ENCODE measurements around the gene TBC1D5. TPM values are rescaled to one million over a fixed set of nuclear protein-coding genes. Genes with fewer than 3 reads are reported as not detected.
"Not testable (repeated sequence)": the region's sequence is repeated elsewhere in the genome, so short reads cannot be mapped to it uniquely, and the experiment has no call there.

Gene TBC1D5
- total RNA-seq, 2 experiments from 2014 or later: 48.4 to 55.2 TPM

DNA sequence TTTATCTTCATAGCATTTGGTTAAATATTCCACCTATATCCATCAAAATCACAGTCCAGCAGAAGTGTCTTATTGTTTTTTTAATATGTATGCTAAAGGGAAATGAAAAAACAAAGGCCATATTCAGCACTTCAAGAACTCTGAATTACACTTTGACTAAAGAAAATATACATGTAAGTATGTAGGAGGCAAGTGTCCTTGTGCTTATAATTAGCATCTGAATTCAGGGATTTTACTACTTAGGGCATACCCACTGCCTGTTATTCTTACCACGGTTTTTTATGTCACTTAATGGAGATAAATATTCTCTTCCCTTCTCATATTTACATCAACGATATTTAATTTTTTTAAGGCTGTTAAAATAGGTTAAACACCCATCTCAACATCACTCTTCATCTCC, 117.3 kb downstream of the TBC1D5 start:
- Mint-ChIP-seq H3K4me1 (peaks cover 18% of the 10 kb centered on the region), H3K36me3 (ENCODE audit: low read depth) (no peaks in the 10 kb centered on the region), H3K4me3 (no peak overlapping the region), H3K9me3 (no peaks in the 10 kb centered on the region), H3K27me3 (no peaks in the 10 kb centered on the region), H3K27ac (no peak overlapping the region)
- ChIA-PET POLR2A (no interaction called here), CTCF (no interaction called here)
- no peak for DNase-seq

DNA sequence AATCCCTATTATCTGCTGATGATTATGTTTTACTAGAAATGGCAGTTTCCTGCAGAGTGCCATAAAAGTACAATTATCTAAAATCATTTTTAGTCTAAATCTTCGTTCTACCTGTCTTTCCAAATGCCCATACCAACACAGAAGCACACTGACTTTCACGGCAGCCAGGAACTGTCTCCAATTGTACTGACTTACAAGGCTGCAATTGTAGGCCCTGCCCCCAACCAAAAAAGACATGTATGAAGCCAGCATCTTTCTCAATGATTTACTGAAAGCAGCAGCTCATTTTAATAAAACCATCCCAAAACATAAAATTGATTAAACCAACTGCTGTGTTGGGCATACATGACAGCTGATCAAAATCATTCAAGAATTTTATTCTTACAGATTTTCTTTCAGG, 119.0 kb downstream of the TBC1D5 start:
- H3K4me1 Mint-ChIP-seq: peaks cover 16% of the 10 kb centered on the region
- DNase-seq: no peak
- no peaks in the 10 kb centered on the region for H3K9me3 Mint-ChIP-seq
- ChIA-PET POLR2A (no interaction called here), CTCF (interaction anchor here (0.6 kb wide), 1 partner anchor 214 kb away, joined by 4 read pairs; no protein-coding TSS in a partner anchor)
- H3K27me3 Mint-ChIP-seq: no peaks in the 10 kb centered on the region
- no peak overlapping the region for H3K4me3 Mint-ChIP-seq
- H3K27ac Mint-ChIP-seq: no peak overlapping the region
- peaks cover 2% of the 10 kb centered on the region for H3K36me3 Mint-ChIP-seq (ENCODE audit: low read depth)

DNA sequence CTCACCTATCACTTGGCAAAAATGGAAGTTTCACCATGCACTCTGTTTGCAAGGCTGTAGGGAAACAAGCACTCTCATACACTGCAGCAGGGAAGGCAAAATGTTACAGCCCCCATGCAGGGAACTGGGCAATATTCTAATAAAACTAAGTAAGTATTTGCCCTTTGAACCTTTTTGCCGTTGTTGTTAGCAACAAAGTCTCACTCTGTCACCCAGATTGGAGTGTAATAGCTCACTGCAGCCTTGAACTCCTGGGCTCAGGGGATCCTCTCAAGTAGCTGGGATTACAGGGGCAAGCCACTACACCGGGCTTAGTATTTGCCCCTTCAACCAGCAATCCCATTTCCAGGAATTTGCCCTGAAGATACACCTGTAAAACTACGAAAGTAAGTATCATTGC, 122.5 kb downstream of the TBC1D5 start:
- ChIA-PET CTCF (no interaction called here), POLR2A (no interaction called here)
- Mint-ChIP-seq H3K9me3 (peaks cover 5% of the 10 kb centered on the region), H3K4me3 (no peak overlapping the region), H3K27ac (no peak overlapping the region), H3K27me3 (no peaks in the 10 kb centered on the region), H3K4me1 (no peaks in the 10 kb centered on the region), H3K36me3 (ENCODE audit: low read depth) (peaks cover 16% of the 10 kb centered on the region)
- DNase-seq: no peak

DNA sequence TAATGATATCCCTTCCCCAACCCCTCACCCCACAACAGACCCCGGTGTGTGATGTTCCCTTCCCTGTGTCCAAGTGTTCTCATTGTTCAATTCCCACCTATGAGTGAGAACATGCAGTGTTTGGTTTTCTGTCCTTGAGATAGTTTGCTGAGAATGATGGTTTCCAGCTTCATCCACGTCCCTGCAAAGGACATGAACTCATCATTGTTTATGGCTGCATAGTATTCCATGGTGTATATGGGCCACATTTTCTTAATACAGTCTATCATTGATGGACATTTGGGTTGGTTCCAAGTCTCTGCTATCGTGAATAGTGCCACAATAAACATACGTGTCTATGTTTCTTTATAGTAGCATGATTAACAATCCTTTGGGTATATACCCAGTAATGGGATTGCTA, 129.4 kb downstream of the TBC1D5 start:
- H3K9me3 Mint-ChIP-seq, H3K27me3 Mint-ChIP-seq, H3K4me1 Mint-ChIP-seq, H3K27ac Mint-ChIP-seq, H3K4me3 Mint-ChIP-seq, POLR2A ChIA-PET, CTCF ChIA-PET, DNase-seq: not testable (repeated sequence)
- H3K36me3 Mint-ChIP-seq (ENCODE audit: low read depth): peaks cover 17% of the 10 kb centered on the region

DNA sequence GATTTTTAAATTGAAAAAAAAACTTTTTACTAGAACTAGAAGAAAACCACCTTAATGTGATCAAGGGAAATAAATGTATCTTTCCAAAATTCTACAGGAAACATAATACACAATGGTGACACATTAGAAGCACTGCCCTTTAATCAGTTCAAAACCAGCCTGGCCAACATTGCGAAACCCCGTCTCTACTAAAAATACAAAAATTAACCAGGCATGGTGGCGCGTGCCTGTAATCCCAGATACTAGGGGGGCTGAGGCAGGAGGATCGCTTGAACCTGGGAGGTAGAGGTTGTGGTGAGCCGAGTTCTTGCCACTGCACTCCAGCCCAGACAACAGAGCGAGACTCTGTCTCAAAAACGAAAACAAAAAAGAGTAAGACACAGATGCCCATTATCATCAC, 134.5 kb downstream of the TBC1D5 start:
- no peaks in the 10 kb centered on the region for H3K27me3 Mint-ChIP-seq
- no peak overlapping the region for H3K27ac Mint-ChIP-seq
- CTCF ChIA-PET: no interaction called here
- no peaks in the 10 kb centered on the region for H3K9me3 Mint-ChIP-seq
- H3K36me3 Mint-ChIP-seq (ENCODE audit: low read depth): peaks cover 12% of the 10 kb centered on the region
- POLR2A ChIA-PET: no interaction called here
- peaks cover 5% of the 10 kb centered on the region for H3K4me1 Mint-ChIP-seq
- no peak for DNase-seq
- no peak overlapping the region for H3K4me3 Mint-ChIP-seq

DNA sequence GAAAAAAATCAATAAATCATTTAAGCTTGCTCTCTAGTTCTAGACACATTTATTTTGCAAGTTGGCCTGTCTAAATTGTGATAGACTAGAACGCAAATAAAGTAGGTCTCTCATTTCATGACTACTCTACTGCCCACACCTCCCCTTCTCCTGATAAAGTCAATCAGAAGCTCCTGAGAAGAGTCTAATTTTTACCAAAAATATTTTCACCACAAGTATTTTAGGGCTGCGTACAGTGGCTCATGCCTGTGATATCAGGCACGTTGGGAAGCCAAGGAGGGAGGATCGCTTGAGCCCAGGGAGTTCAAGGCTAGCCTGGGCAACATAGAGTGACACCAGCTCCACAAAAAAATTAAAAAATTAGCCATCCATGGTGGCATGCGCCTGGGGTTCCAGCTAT, 136.5 kb downstream of the TBC1D5 start:
- Mint-ChIP-seq H3K4me3 (no peak overlapping the region), H3K27me3 (no peaks in the 10 kb centered on the region), H3K36me3 (ENCODE audit: low read depth) (peaks cover 15% of the 10 kb centered on the region), H3K9me3 (peaks cover 3% of the 10 kb centered on the region), H3K4me1 (peaks cover 5% of the 10 kb centered on the region), H3K27ac (no peak overlapping the region)
- ChIA-PET CTCF (interaction anchor here (1.2 kb wide), 1 partner anchor 235 kb away, joined by 3 read pairs; no protein-coding TSS in a partner anchor), POLR2A (no interaction called here)
- DNase-seq: no peak

DNA sequence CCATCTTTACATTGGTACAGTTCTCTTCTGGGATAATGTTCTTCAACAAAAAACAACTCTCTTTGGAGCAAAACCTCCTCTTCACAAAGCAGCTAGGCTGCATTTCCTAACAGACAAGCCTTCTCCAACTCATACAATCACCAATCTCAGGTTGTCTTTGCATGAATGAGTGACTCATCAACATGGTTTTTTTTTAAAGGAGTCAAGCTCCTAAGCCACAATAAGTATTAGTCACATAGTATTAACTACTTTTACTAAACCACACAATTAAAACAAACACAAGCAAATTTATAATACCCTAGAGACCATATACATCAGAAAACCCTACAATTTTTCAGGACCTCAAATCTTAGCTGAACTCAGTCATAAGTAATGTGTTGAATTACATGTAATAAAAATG, 137.4 kb downstream of the TBC1D5 start:
- ChIA-PET POLR2A (interaction anchor here (0.7 kb wide), 1 partner anchor 206 kb away, joined by 3 read pairs; no protein-coding TSS in a partner anchor), CTCF (interaction anchor here (0.6 to 1.2 kb wide), 2 partner anchors 236 to 1228 kb away, joined by 3 read pairs; no protein-coding TSS in a partner anchor)
- no peaks in the 10 kb centered on the region for H3K27me3 Mint-ChIP-seq
- peaks cover 15% of the 10 kb centered on the region for H3K36me3 Mint-ChIP-seq (ENCODE audit: low read depth)
- H3K4me3 Mint-ChIP-seq: no peak overlapping the region
- H3K27ac Mint-ChIP-seq: no peak overlapping the region
- no peak for DNase-seq
- H3K9me3 Mint-ChIP-seq: peaks cover 3% of the 10 kb centered on the region
- peaks cover 5% of the 10 kb centered on the region for H3K4me1 Mint-ChIP-seq

DNA sequence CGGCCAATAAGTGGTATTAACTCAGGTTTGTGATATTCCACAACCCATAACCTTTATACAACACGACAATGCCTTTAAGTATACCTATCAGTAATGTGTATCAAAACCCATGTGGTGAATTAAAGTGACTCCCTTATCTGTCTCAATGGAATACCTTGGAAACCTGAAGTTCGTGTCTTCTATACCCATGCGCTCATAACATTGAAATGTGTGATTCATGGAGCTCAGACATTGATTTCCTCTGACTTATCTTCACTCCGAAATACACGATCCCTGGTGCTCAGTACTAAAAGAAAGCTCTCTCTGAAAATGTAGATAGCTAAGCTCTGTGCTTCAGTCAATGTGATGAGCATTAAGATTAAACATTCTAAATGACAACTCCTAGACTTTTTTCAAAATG, 140.3 kb downstream of the TBC1D5 start:
- no peaks in the 10 kb centered on the region for H3K27me3 Mint-ChIP-seq
- peaks cover 5% of the 10 kb centered on the region for H3K4me1 Mint-ChIP-seq
- H3K4me3 Mint-ChIP-seq: no peak overlapping the region
- ChIA-PET POLR2A (no interaction called here), CTCF (no interaction called here)
- H3K27ac Mint-ChIP-seq: no peak overlapping the region
- H3K9me3 Mint-ChIP-seq: peaks cover 3% of the 10 kb centered on the region
- H3K36me3 Mint-ChIP-seq (ENCODE audit: low read depth): peaks cover 13% of the 10 kb centered on the region
- no peak for DNase-seq

DNA sequence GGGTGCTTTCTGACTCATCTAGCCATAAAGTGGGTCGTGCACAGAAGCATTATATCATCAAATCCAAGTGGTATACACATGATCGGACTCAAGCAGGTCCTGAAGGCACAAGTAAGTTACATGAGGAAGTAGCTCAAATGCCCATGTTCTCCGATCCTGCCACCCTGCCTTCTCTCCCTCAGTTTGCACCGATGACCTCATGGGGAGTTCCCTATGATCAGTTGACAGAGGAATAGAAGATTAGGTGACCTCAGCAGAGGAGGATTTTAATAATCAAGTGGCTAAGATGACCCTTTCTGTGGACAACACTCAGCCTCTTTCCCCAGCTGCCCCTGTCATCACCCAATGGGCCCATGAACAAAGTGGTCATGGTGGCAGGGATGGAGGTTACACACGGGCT, 149.5 kb downstream of the TBC1D5 start:
- Mint-ChIP-seq H3K9me3 (peaks cover 21% of the 10 kb centered on the region), H3K27ac (no peak overlapping the region), H3K4me3 (no peak overlapping the region), H3K36me3 (ENCODE audit: low read depth) (peaks cover 28% of the 10 kb centered on the region), H3K4me1 (no peaks in the 10 kb centered on the region), H3K27me3 (no peaks in the 10 kb centered on the region)
- ChIA-PET POLR2A (no interaction called here), CTCF (no interaction called here)
- DNase-seq: no peak

DNA sequence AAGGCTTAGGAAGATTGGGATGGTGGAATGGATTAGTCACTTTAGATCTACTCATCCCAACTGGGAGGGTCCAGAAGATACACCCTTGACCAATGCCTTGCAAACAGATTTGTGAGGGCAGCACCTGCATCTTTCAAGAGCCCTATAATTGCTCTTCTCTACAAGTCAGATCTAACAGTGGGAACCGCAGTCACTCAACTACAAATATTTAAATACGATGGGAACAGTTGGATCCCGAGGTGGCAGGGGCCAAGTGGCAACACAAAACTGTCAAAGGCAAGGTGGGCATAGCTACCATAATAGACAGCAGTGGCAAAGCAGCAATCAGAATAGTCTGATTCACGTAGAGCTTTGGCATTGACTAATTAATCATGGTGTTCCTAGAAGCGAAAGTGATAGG, 152.0 kb downstream of the TBC1D5 start:
- ChIA-PET CTCF (no interaction called here), POLR2A (no interaction called here)
- DNase-seq: no peak
- Mint-ChIP-seq H3K36me3 (ENCODE audit: low read depth) (peaks cover 29% of the 10 kb centered on the region), H3K9me3 (peaks cover 21% of the 10 kb centered on the region), H3K27ac (no peak overlapping the region), H3K4me3 (no peak overlapping the region), H3K4me1 (peaks cover 4% of the 10 kb centered on the region), H3K27me3 (no peaks in the 10 kb centered on the region)

DNA sequence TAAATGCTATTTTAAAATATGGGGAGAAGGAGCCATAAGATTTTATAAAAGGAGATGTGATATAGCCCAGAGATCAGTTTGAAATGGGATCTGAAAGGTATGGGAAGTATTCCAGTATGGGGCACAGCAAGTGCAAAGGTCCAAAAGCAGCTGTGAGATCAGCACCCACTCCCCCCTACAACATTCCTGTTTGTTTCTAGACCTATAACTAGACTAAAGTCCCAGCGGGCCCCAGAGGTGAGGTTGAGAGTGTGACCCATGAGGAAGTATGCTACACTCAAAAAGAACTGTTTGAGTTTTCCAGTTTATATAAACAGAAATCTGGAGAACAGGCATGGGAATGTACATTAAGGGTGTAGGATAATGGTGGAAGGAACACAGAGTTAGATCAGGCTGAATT, 152.5 kb downstream of the TBC1D5 start:
- H3K4me3 Mint-ChIP-seq: no peak overlapping the region
- DNase-seq: no peak
- H3K36me3 Mint-ChIP-seq (ENCODE audit: low read depth): peaks cover 29% of the 10 kb centered on the region
- POLR2A ChIA-PET: no interaction called here
- CTCF ChIA-PET: no interaction called here
- no peak overlapping the region for H3K27ac Mint-ChIP-seq
- H3K27me3 Mint-ChIP-seq: no peaks in the 10 kb centered on the region
- peaks cover 21% of the 10 kb centered on the region for H3K9me3 Mint-ChIP-seq
- peaks cover 6% of the 10 kb centered on the region for H3K4me1 Mint-ChIP-seq

DNA sequence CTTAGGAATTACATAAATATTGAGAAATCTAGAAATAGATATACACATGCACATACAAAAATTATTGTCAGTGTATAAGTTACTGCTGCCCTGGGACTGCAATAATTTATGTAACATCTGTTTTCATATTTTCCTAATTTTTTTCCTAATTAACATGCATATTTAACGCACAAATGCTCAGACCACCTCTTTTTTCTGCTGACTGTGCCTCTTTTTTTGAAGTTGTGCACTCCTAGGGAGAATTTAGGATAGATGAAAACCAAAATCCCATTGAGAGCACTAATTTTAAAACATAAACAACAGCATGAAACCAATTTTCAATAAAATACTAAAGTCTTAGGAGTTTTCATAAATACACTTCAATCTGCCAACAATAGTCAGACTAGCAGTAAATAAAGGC, 154.0 kb downstream of the TBC1D5 start:
- Mint-ChIP-seq H3K36me3 (ENCODE audit: low read depth) (peaks cover 25% of the 10 kb centered on the region), H3K27me3 (no peaks in the 10 kb centered on the region), H3K9me3 (peaks cover 21% of the 10 kb centered on the region), H3K27ac (no peak overlapping the region), H3K4me1 (peaks cover 6% of the 10 kb centered on the region), H3K4me3 (no peak overlapping the region)
- DNase-seq: no peak
- POLR2A ChIA-PET: no interaction called here
- CTCF ChIA-PET: no interaction called here

DNA sequence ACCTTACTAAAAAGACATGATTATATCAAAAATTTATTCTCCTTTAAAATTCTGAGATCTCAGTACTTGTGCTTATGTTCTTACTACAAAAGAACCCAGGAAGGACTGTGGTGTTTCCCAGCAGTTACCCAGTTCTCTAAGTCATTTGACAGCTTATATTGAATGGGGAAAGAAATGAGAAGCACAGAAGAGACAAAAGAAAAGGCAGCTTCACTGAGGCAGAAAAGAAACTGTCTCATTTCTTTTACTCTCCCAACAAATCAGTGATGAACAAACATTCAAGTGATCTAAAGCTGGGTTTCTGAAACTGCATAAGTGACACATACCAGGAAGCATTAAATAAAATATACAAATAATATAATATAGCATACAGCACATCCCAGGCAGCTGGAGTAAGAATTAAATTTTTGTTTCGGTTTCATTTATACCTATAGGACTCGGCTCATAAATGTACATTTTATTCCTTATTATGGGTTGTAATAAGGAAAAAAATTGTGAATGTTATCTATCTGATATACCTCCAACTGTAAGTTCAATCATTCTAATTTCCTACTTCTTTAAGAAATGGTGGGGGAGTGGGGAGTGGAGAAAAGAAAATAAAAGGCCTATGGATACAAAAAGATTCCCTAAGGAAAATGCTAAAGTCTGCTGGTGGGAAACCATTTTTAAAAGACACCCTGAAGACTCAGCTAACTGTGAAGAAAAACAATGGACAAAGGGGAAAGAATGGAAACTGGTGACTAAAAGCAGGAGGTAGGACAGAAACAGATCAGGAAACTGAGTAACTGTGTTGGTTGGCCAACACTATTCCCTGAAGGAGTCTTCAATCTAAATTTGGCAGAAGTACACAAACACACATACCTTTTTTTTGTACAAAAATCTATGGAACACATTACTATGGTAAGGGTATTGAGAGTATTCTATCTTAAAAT, 156.8 kb downstream of the TBC1D5 start:
- ChIA-PET CTCF (interaction anchor here (0.9 kb wide), 1 partner anchor 29 kb away, joined by 3 read pairs; no protein-coding TSS in a partner anchor), POLR2A (no interaction called here)
- Mint-ChIP-seq H3K36me3 (ENCODE audit: low read depth) (peaks cover 19% of the 10 kb centered on the region), H3K4me3 (no peak overlapping the region), H3K9me3 (peaks cover 15% of the 10 kb centered on the region), H3K4me1 (peaks cover 6% of the 10 kb centered on the region), H3K27me3 (no peaks in the 10 kb centered on the region), H3K27ac (no peak overlapping the region)
- no peak for DNase-seq

DNA sequence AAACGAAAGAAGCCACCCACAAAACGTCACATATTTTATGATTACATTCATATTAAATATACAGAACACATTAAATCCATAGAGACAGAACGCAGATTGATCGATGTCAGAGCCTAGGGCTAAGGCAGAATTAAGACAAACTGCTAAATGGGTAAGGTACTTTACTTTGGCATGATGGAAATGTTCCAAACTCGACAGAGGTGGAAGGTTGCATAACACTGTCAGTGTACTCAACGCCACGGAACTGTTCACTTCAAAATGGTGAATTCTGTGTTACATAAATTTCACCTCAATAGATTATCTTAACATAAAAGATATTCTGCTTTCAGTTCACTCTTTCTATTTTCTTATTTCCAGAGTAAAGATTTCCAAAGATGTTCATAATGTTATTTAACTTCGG, 158.4 kb downstream of the TBC1D5 start:
- H3K36me3 Mint-ChIP-seq (ENCODE audit: low read depth): peaks cover 4% of the 10 kb centered on the region
- no peak for DNase-seq
- no peaks in the 10 kb centered on the region for H3K27me3 Mint-ChIP-seq
- ChIA-PET POLR2A (no interaction called here), CTCF (no interaction called here)
- peaks cover 2% of the 10 kb centered on the region for H3K9me3 Mint-ChIP-seq
- no peak overlapping the region for H3K27ac Mint-ChIP-seq
- H3K4me3 Mint-ChIP-seq: no peak overlapping the region
- H3K4me1 Mint-ChIP-seq: peaks cover 6% of the 10 kb centered on the region
